CD4-positive, alpha-beta T cell (primary cell): ENCODE results near the gene TWSG1. TPM values are rescaled to one million over a fixed set of nuclear protein-coding genes. Genes with fewer than 3 reads are reported as not detected.
"Not testable (repeated sequence)": the region's sequence is repeated elsewhere in the genome, so short reads cannot be mapped to it uniquely, and the experiment has no call there.

Experiments
- ATAC-seq: fragments of 200-7000 bp; cut with Tn5 transposase; one replicate; pipeline ENCODE4 v1.10.0; 2022; ENCODE audit warnings: mild to moderate bottlenecking; ENCODE audit not compliant: poor library complexity
- CTCF ChIA-PET: fragments of 350-600 bp; sonication (Branson Sonifier 250); formaldehyde crosslinking; loops from one replicate; lab custom pipeline; 2021; ENCODE audit warnings: antibody characterized with exemption, inconsistent platforms; lab: Charles Lee
- POLR2A ChIA-PET: fragments of 350-600 bp; sonication (Branson Sonifier 250); formaldehyde crosslinking; loops from one replicate; lab custom pipeline; 2021; ENCODE audit warnings: antibody characterized with exemption, inconsistent platforms; lab: Charles Lee
- DNase-seq, 14 experiments: peaks; one replicate each; pipeline ENCODE4 v3.0.0-alpha.2; 2013 to 2020; ENCODE audit warnings: mixed read lengths in 2 of 14
- H3K27ac ChIP-seq, 2 donors: one replicate each; pipeline versions ENCODE4 v1.5.1 to v1.7.0; 2013; ENCODE audit warnings: low read length in 2 of 2, low read depth in 1 of 2, mild to moderate bottlenecking in 1 of 2
- H3K27me3 ChIP-seq, 2 experiments: 1 replicate in 1 of 2; 2 replicates in 1 of 2; pipeline versions ENCODE4 v1.6.1 to v1.7.0; 2013; ENCODE audit warnings: low read length in 2 of 2, control low read depth in 1 of 2, mild to moderate bottlenecking in 1 of 2, moderate library complexity in 1 of 2; ENCODE audit not compliant: insufficient read depth in 2 of 2, control insufficient read depth in 1 of 2
- H3K36me3 ChIP-seq: one replicate; pipeline ENCODE4 v1.6.1; 2013; ENCODE audit warnings: low read length, control low read depth; ENCODE audit not compliant: insufficient read depth
- H3K4me1 ChIP-seq: one replicate; pipeline ENCODE4 v1.6.1; 2013; ENCODE audit warnings: low read length, control low read depth; ENCODE audit not compliant: insufficient read depth
- H3K4me3 ChIP-seq: one replicate; pipeline ENCODE4 v1.5.1; 2013; ENCODE audit warnings: mild to moderate bottlenecking, low read length, moderate library complexity
- H3K9me3 ChIP-seq, 2 experiments: 1 replicate in 1 of 2; 2 replicates in 1 of 2; pipeline versions ENCODE4 v1.6.1 to v1.7.0; 2013; ENCODE audit warnings: low read length in 2 of 2, mild to moderate bottlenecking in 2 of 2, control low read depth in 1 of 2, moderate library complexity in 1 of 2; ENCODE audit not compliant: control insufficient read depth in 1 of 2, insufficient read depth in 1 of 2
- H3K27ac Mint-ChIP-seq: one replicate; pipeline ENCODE4 v1.8.0; 2020; ENCODE audit warnings: mixed read lengths
- H3K27me3 Mint-ChIP-seq: one replicate; pipeline ENCODE4 v1.8.0; 2021; ENCODE audit warnings: mixed read lengths
- H3K36me3 Mint-ChIP-seq: one replicate; pipeline ENCODE4 v1.8.0; 2021; ENCODE audit warnings: low read depth, mixed read lengths
- H3K4me1 Mint-ChIP-seq: one replicate; pipeline ENCODE4 v1.8.0; 2021; ENCODE audit warnings: low read depth, mixed read lengths
- H3K4me3 Mint-ChIP-seq: one replicate; pipeline ENCODE4 v1.8.0; 2020; ENCODE audit warnings: mild to moderate bottlenecking, mixed read lengths
- H3K9me3 Mint-ChIP-seq: one replicate; pipeline ENCODE4 v1.8.0; 2020; ENCODE audit warnings: mixed read lengths
- CTCF ChIP-seq: fragments of 200-600 bp; IDR thresholded peaks from one replicate; pipeline ENCODE4 v1.8.0; 2022; ENCODE audit warnings: antibody characterized with exemption, mild to moderate bottlenecking
- intact Hi-C, 2 experiments: fragments of 100-400 bp; cut with DNase I in 1 of 2; cut with micrococcal nuclease in 1 of 2; formaldehyde crosslinking; loops; one replicate each; pipeline versions ENCODE4 v1.15.1 to v1.9.0; 2023 to 2025; cut with DNase I, micrococcal nuclease
- total RNA-seq, 174 experiments: library from RNA in 2 of 174; stranded (reverse) in 2 of 174; gene quantifications; one replicate each; pipeline ENCODE4 v1.2.3 and lab custom pipeline; 2021 to 2026

TWSG1 gene
- total RNA-seq, 2 experiments from 2014 or later: 2.8 TPM

- no peak overlapping the region for H3K4me3 ChIP-seq
- Mint-ChIP-seq H3K27me3 (peaks cover 18% of the 10 kb centered on the region), H3K4me3 (no peak overlapping the region), H3K4me1 (no peaks in the 10 kb centered on the region), H3K9me3 (peaks cover 7% of the 10 kb centered on the region), H3K36me3 (no peaks in the 10 kb centered on the region), H3K27ac (no peak overlapping the region)
- no peak overlapping the region for H3K27ac ChIP-seq
- no peak for TF ChIP-seq CTCF
- intact Hi-C loops: no loop called here
- no peaks in the 10 kb centered on the region for H3K4me1 ChIP-seq
- H3K27me3 ChIP-seq: peaks cover 3 to 6% of the 10 kb centered on the region in 2 experiments
- CTCF ChIA-PET: no interaction called here
- POLR2A ChIA-PET: no interaction called here
- DNase-seq (no peak), ATAC-seq (no peak)
- H3K36me3 ChIP-seq: no peaks in the 10 kb centered on the region
- H3K9me3 ChIP-seq: peaks cover 0 to 10% of the 10 kb centered on the region in 2 experiments
Observed at GRCh38 chr18:9447334-9447733, 112.8 kb downstream of the TWSG1 start.

DNA sequence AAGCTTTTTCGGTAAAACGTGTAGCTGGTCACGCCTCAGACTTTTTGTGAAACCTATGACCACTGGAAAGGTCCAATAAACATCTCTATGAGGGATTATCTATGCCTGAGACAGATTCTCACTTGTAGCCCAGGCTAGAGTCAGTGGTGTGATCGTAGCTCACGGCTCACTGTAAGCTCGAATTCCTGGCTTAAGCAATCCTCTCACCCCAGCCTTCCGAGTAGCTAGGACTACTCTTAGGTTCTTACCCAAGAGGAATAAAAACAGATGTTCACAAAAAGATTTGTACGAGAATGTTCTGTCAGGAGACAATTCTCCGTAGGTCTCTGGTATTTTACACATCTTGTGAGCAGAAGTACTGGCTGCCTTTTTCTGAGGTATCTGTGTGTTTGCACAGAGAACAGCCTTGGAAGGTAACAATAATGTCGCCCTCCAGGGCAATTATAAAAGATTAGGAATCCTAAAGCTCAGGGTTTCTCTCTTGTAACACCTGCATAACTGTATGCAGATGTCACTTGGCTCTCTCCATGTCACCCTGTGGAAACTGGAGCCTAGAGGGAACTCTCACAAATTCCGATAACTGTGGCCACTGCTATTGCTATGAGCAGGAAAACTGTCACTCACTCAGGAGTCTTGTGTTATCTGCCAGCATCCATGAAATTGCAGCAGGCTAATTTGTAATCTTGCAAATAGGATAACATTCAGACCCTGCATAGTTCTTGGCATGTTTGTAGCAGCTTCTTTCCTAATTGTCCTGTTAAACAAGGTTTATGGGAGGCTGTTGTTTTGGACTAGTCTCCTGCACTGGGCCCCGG, 115.2 kb downstream of the TWSG1 start:
- peaks cover 3 to 6% of the 10 kb centered on the region in 2 experiments for H3K27me3 ChIP-seq
- H3K9me3 ChIP-seq: peaks cover 0 to 10% of the 10 kb centered on the region in 2 experiments
- ATAC-seq (no peak), DNase-seq (no peak)
- Mint-ChIP-seq H3K27me3 (peaks cover 18% of the 10 kb centered on the region), H3K4me3 (no peak overlapping the region), H3K27ac (no peak overlapping the region), H3K36me3 (peaks cover 3% of the 10 kb centered on the region), H3K9me3 (peaks cover 7% of the 10 kb centered on the region), H3K4me1 (peaks cover 4% of the 10 kb centered on the region)
- no peak for TF ChIP-seq CTCF
- H3K4me3 ChIP-seq: no peak overlapping the region
- H3K4me1 ChIP-seq: no peaks in the 10 kb centered on the region
- intact Hi-C loops: no loop called here
- H3K27ac ChIP-seq: no peak overlapping the region
- CTCF ChIA-PET: no interaction called here
- POLR2A ChIA-PET: no interaction called here
- H3K36me3 ChIP-seq: no peaks in the 10 kb centered on the region

- CTCF ChIA-PET, ATAC-seq, POLR2A ChIA-PET: not testable (repeated sequence)
Observed at GRCh38 chr18:9450920-9451319, 116.3 kb downstream of the TWSG1 start.

More at GRCh38 chr18:9450920-9451319, 116.3 kb downstream of the TWSG1 start:
- H3K4me3 Mint-ChIP-seq, DNase-seq, H3K4me3 ChIP-seq, H3K36me3 Mint-ChIP-seq, H3K4me1 Mint-ChIP-seq, H3K27ac ChIP-seq, H3K27me3 ChIP-seq, H3K27ac Mint-ChIP-seq, H3K36me3 ChIP-seq, H3K4me1 ChIP-seq, intact Hi-C loops: not testable (repeated sequence)
- peaks cover 11% of the 10 kb centered on the region for H3K9me3 Mint-ChIP-seq
- peaks cover 18% of the 10 kb centered on the region for H3K27me3 Mint-ChIP-seq
- peaks cover 9 to 10% of the 10 kb centered on the region in 2 experiments for H3K9me3 ChIP-seq

Other genes with a start within 250 kb of the TWSG1 start
- gene NDUFV2, start 232.1 kb upstream of the TWSG1 start, total RNA-seq: 100 to 1,000 TPM; 230 to 231 TPM
- 100 to 1,000 TPM; 160 to 164 TPM for gene ANKRD12, start 198.0 kb upstream of the TWSG1 start, total RNA-seq
- gene RALBP1, start 140.7 kb downstream of the TWSG1 start, total RNA-seq: 1 to 10 TPM; 6.5 to 7.8 TPM